Muscle layer of colon (tissue), 2 donors: ENCODE data around the gene NPM3.

ENCODE experiments used
- H3K27ac ChIP-seq: one replicate; pipeline ENCODE4 v1.7.0; 2013; ENCODE audit warnings: low read depth, mild to moderate bottlenecking, low read length, moderate library complexity
- H3K27me3 ChIP-seq, 2 donors: one replicate each; pipeline ENCODE4 v1.7.0; 2013; ENCODE audit warnings: low read length in 2 of 2, mild to moderate bottlenecking in 2 of 2; ENCODE audit not compliant: insufficient read depth in 2 of 2, control insufficient read depth in 1 of 2
- H3K36me3 ChIP-seq: one replicate; pipeline ENCODE4 v1.7.0; 2013; ENCODE audit warnings: mild to moderate bottlenecking, low read length; ENCODE audit not compliant: insufficient read depth
- H3K4me1 ChIP-seq: one replicate; pipeline ENCODE4 v1.7.0; 2013; ENCODE audit warnings: mild to moderate bottlenecking, low read length; ENCODE audit not compliant: insufficient read depth
- H3K4me3 ChIP-seq, 2 donors: one replicate each; pipeline ENCODE4 v1.7.0; 2013; ENCODE audit warnings: low read length in 2 of 2, low read depth in 1 of 2, mild to moderate bottlenecking in 1 of 2, moderate library complexity in 1 of 2
- H3K9ac ChIP-seq: one replicate; pipeline ENCODE4 v1.7.0; 2013; ENCODE audit warnings: low read length
- H3K9me3 ChIP-seq: one replicate; pipeline ENCODE4 v1.7.0; 2013; ENCODE audit warnings: mild to moderate bottlenecking, low read length
- donor health status: abdominal sarcoma.
- donor health status: Adenocarcinoma of cecum.

The NPM3 gene

GRCh38 chr10:101771380-101771779, 11.9 kb downstream of the NPM3 start:
- Histone ChIP-seq H3K9me3 (no peaks in the 10 kb centered on the region), H3K27me3 (peaks cover 46 to 87% of the 10 kb centered on the region in 2 donors), H3K27ac (no peak overlapping the region)

GRCh38 chr10:101770331-101771215, 12.7 kb downstream of the NPM3 start:
- Histone ChIP-seq H3K36me3 (no peaks in the 10 kb centered on the region), H3K4me3 (no peak overlapping the region), H3K27me3 (peaks cover 46 to 85% of the 10 kb centered on the region in 2 donors), H3K4me1 (no peaks in the 10 kb centered on the region), H3K9ac (no peak overlapping the region), H3K9me3 (no peaks in the 10 kb centered on the region), H3K27ac (no peak overlapping the region)

More at GRCh38 chr10:101771380-101771779, 11.9 kb downstream of the NPM3 start:
- Histone ChIP-seq H3K4me3 (no peak overlapping the region), H3K9ac (no peak overlapping the region), H3K4me1 (no peaks in the 10 kb centered on the region), H3K36me3 (no peaks in the 10 kb centered on the region)

GRCh38 chr10:101769541-101770180, 13.6 kb downstream of the NPM3 start:
- Histone ChIP-seq H3K27ac (no peak overlapping the region), H3K9ac (no peak overlapping the region), H3K4me1 (no peaks in the 10 kb centered on the region), H3K9me3 (no peaks in the 10 kb centered on the region), H3K4me3 (no peak overlapping the region), H3K36me3 (no peaks in the 10 kb centered on the region), H3K27me3 (peaks cover 38 to 76% of the 10 kb centered on the region in 2 donors)

GRCh38 chr10:101768791-101769170, 14.5 kb downstream of the NPM3 start:
- no peak overlapping the region for H3K9ac ChIP-seq
- no peak overlapping the region for H3K27ac ChIP-seq
- no peaks in the 10 kb centered on the region for H3K36me3 ChIP-seq
- no peak overlapping the region for H3K4me3 ChIP-seq
- peaks cover 30 to 67% of the 10 kb centered on the region in 2 donors for H3K27me3 ChIP-seq
- no peaks in the 10 kb centered on the region for H3K4me1 ChIP-seq
- H3K9me3 ChIP-seq: no peaks in the 10 kb centered on the region

GRCh38 chr10:101767966-101768790, 15.1 kb downstream of the NPM3 start:
- Histone ChIP-seq H3K27me3 (peaks cover 24 to 64% of the 10 kb centered on the region in 2 donors), H3K9ac (no peak overlapping the region), H3K4me1 (no peaks in the 10 kb centered on the region), H3K27ac (no peak overlapping the region), H3K36me3 (no peaks in the 10 kb centered on the region), H3K4me3 (no peak overlapping the region), H3K9me3 (no peaks in the 10 kb centered on the region)

- peaks cover 18 to 62% of the 10 kb centered on the region in 2 donors for H3K27me3 ChIP-seq
- no peak overlapping the region for H3K4me3 ChIP-seq
- no peak overlapping the region for H3K9ac ChIP-seq
- H3K4me1 ChIP-seq: no peaks in the 10 kb centered on the region
- no peaks in the 10 kb centered on the region for H3K9me3 ChIP-seq
- no peak overlapping the region for H3K27ac ChIP-seq
- no peaks in the 10 kb centered on the region for H3K36me3 ChIP-seq
Measured at GRCh38 chr10:101767600-101767945, 15.7 kb downstream of the NPM3 start.

- Histone ChIP-seq H3K9me3 (no peaks in the 10 kb centered on the region), H3K36me3 (no peaks in the 10 kb centered on the region), H3K9ac (no peak overlapping the region), H3K4me3 (no peak overlapping the region), H3K27ac (no peak overlapping the region), H3K4me1 (no peaks in the 10 kb centered on the region), H3K27me3 (peaks cover 12 to 56% of the 10 kb centered on the region in 2 donors)
Measured at GRCh38 chr10:101766753-101767599, 16.3 kb downstream of the NPM3 start.

- Histone ChIP-seq H3K9me3 (no peaks in the 10 kb centered on the region), H3K4me3 (no peak overlapping the region), H3K27ac (no peak overlapping the region), H3K27me3 (peaks cover 6 to 50% of the 10 kb centered on the region in 2 donors), H3K9ac (no peak overlapping the region), H3K4me1 (no peaks in the 10 kb centered on the region), H3K36me3 (no peaks in the 10 kb centered on the region)
Measured at GRCh38 chr10:101766306-101766705, 16.9 kb downstream of the NPM3 start.

GRCh38 chr10:101763141-101763846, 20.0 kb downstream of the NPM3 start:
- Histone ChIP-seq H3K27ac (no peak overlapping the region), H3K36me3 (no peaks in the 10 kb centered on the region), H3K9ac (no peak overlapping the region), H3K4me3 (no peak overlapping the region), H3K27me3 (peaks cover 0 to 23% of the 10 kb centered on the region in 2 donors), H3K9me3 (no peaks in the 10 kb centered on the region), H3K4me1 (no peaks in the 10 kb centered on the region)

GRCh38 chr10:101762736-101763135, 20.5 kb downstream of the NPM3 start:
- Histone ChIP-seq H3K27me3 (peaks cover 0 to 18% of the 10 kb centered on the region in 2 donors), H3K4me1 (no peaks in the 10 kb centered on the region), H3K4me3 (no peak overlapping the region), H3K36me3 (no peaks in the 10 kb centered on the region), H3K27ac (no peak overlapping the region), H3K9me3 (no peaks in the 10 kb centered on the region), H3K9ac (no peak overlapping the region)
